IPS-18a (cell line): ENCODE data around the gene TRAM2.

Experiments
- H3K27ac ChIP-seq: one replicate; pipeline ENCODE4 v1.5.1; 2013; ENCODE audit warnings: low read length
- H3K27me3 ChIP-seq: one replicate; pipeline ENCODE4 v1.6.1; 2013; ENCODE audit warnings: mild to moderate bottlenecking, low read length; ENCODE audit not compliant: control insufficient read depth, insufficient read depth
- H3K36me3 ChIP-seq: one replicate; pipeline ENCODE4 v1.6.1; 2013; ENCODE audit warnings: low read depth, low read length; ENCODE audit not compliant: control insufficient read depth
- H3K4me1 ChIP-seq: one replicate; pipeline ENCODE4 v1.6.1; 2013; ENCODE audit warnings: low read depth, low read length; ENCODE audit not compliant: control insufficient read depth
- H3K4me3 ChIP-seq: one replicate; pipeline ENCODE4 v1.5.1; 2013; ENCODE audit warnings: low read length
- H3K9ac ChIP-seq: one replicate; pipeline ENCODE4 v1.6.1; 2013; ENCODE audit warnings: mild to moderate bottlenecking, low read length, moderate library complexity
- H3K9me3 ChIP-seq: one replicate; pipeline ENCODE4 v1.6.1; 2013; ENCODE audit warnings: low read depth, low read length; ENCODE audit not compliant: control insufficient read depth

The TRAM2 gene

GRCh38 chr6:52532457-52532856, 44.4 kb downstream of the TRAM2 start:
- Histone ChIP-seq H3K9me3 (no peaks in the 10 kb centered on the region), H3K9ac (no peak overlapping the region), H3K27me3 (no peaks in the 10 kb centered on the region), H3K4me3 (no peak overlapping the region), H3K27ac (no peak overlapping the region), H3K36me3 (peaks cover 3% of the 10 kb centered on the region), H3K4me1 (peaks cover 7% of the 10 kb centered on the region)

GRCh38 chr6:52531834-52532233, 45.0 kb downstream of the TRAM2 start:
- Histone ChIP-seq H3K9ac (no peak overlapping the region), H3K9me3 (no peaks in the 10 kb centered on the region), H3K4me3 (no peak overlapping the region), H3K4me1 (peaks cover 7% of the 10 kb centered on the region), H3K27ac (no peak overlapping the region), H3K36me3 (peaks cover 3% of the 10 kb centered on the region), H3K27me3 (no peaks in the 10 kb centered on the region)

- no peak overlapping the region for H3K27ac ChIP-seq
- H3K4me1 ChIP-seq = peaks cover 5% of the 10 kb centered on the region
- H3K4me3 ChIP-seq = no peak overlapping the region
- no peaks in the 10 kb centered on the region for H3K27me3 ChIP-seq
- H3K36me3 ChIP-seq = peaks cover 3% of the 10 kb centered on the region
- no peaks in the 10 kb centered on the region for H3K9me3 ChIP-seq
- H3K9ac ChIP-seq = no peak overlapping the region
Measured at GRCh38 chr6:52531396-52531795, 45.5 kb downstream of the TRAM2 start.

- Histone ChIP-seq H3K9ac (no peak overlapping the region), H3K27me3 (no peaks in the 10 kb centered on the region), H3K4me3 (no peak overlapping the region), H3K4me1 (no peaks in the 10 kb centered on the region), H3K36me3 (peaks cover 3% of the 10 kb centered on the region), H3K9me3 (no peaks in the 10 kb centered on the region), H3K27ac (no peak overlapping the region)
Measured at GRCh38 chr6:52530351-52530750, 46.5 kb downstream of the TRAM2 start.

GRCh38 chr6:52529311-52529710, 47.5 kb downstream of the TRAM2 start:
- Histone ChIP-seq H3K4me3 (no peak overlapping the region), H3K27ac (no peak overlapping the region), H3K4me1 (no peaks in the 10 kb centered on the region), H3K9ac (no peak overlapping the region), H3K9me3 (no peaks in the 10 kb centered on the region), H3K36me3 (no peaks in the 10 kb centered on the region), H3K27me3 (no peaks in the 10 kb centered on the region)

- Histone ChIP-seq H3K4me3 (no peak overlapping the region), H3K27ac (no peak overlapping the region), H3K4me1 (no peaks in the 10 kb centered on the region), H3K9me3 (no peaks in the 10 kb centered on the region), H3K9ac (no peak overlapping the region), H3K36me3 (no peaks in the 10 kb centered on the region), H3K27me3 (no peaks in the 10 kb centered on the region)
Measured at GRCh38 chr6:52527436-52527835, 49.4 kb downstream of the TRAM2 start.

- Histone ChIP-seq H3K9me3 (no peaks in the 10 kb centered on the region), H3K4me3 (no peak overlapping the region), H3K27me3 (no peaks in the 10 kb centered on the region), H3K9ac (no peak overlapping the region), H3K27ac (no peak overlapping the region), H3K36me3 (no peaks in the 10 kb centered on the region), H3K4me1 (no peaks in the 10 kb centered on the region)
Measured at GRCh38 chr6:52526634-52527033, 50.2 kb downstream of the TRAM2 start.

- H3K27ac ChIP-seq = no peak overlapping the region
- no peaks in the 10 kb centered on the region for H3K36me3 ChIP-seq
- no peaks in the 10 kb centered on the region for H3K4me1 ChIP-seq
- no peak overlapping the region for H3K4me3 ChIP-seq
- H3K9me3 ChIP-seq = no peaks in the 10 kb centered on the region
- H3K27me3 ChIP-seq = no peaks in the 10 kb centered on the region
- no peak overlapping the region for H3K9ac ChIP-seq
Measured at GRCh38 chr6:52524918-52525317, 51.9 kb downstream of the TRAM2 start.

- H3K27ac ChIP-seq = no peak overlapping the region
Measured at GRCh38 chr6:52523378-52524142, 53.3 kb downstream of the TRAM2 start.

GRCh38 chr6:52522655-52523054, 54.2 kb downstream of the TRAM2 start:
- Histone ChIP-seq H3K36me3 (no peaks in the 10 kb centered on the region), H3K9ac (no peak overlapping the region), H3K4me3 (no peak overlapping the region), H3K4me1 (peaks cover 9% of the 10 kb centered on the region), H3K27me3 (no peaks in the 10 kb centered on the region), H3K27ac (no peak overlapping the region), H3K9me3 (no peaks in the 10 kb centered on the region)

More at GRCh38 chr6:52523378-52524142, 53.3 kb downstream of the TRAM2 start:
- Histone ChIP-seq H3K27me3 (no peaks in the 10 kb centered on the region), H3K4me3 (no peak overlapping the region), H3K4me1 (no peaks in the 10 kb centered on the region), H3K9me3 (no peaks in the 10 kb centered on the region), H3K9ac (no peak overlapping the region), H3K36me3 (no peaks in the 10 kb centered on the region)

GRCh38 chr6:52522151-52522626, 54.7 kb downstream of the TRAM2 start:
- Histone ChIP-seq H3K4me1 (peaks cover 13% of the 10 kb centered on the region), H3K27me3 (no peaks in the 10 kb centered on the region), H3K27ac (no peak overlapping the region), H3K36me3 (no peaks in the 10 kb centered on the region), H3K9me3 (no peaks in the 10 kb centered on the region), H3K4me3 (no peak overlapping the region), H3K9ac (no peak overlapping the region)

GRCh38 chr6:52519618-52520017, 57.2 kb downstream of the TRAM2 start:
- no peaks in the 10 kb centered on the region for H3K9me3 ChIP-seq
- no peaks in the 10 kb centered on the region for H3K27me3 ChIP-seq
- peaks cover 16% of the 10 kb centered on the region for H3K4me1 ChIP-seq

More at GRCh38 chr6:52519618-52520017, 57.2 kb downstream of the TRAM2 start:
- Histone ChIP-seq H3K9ac (no peak overlapping the region), H3K36me3 (peaks cover 2% of the 10 kb centered on the region), H3K4me3 (no peak overlapping the region), H3K27ac (no peak overlapping the region)
